LNCaP clone FGC (cell line): ENCODE measurements around the gene ZNF256.

Experiments
- DNase-seq: peaks from one replicate; pipeline ENCODE4 v3.0.0-alpha.2; 2011; ENCODE audit warnings: low read depth
- H3K4me3 ChIP-seq: 2 replicates; pipeline ENCODE4 v1.5.1; 2011; ENCODE audit warnings: mild to moderate bottlenecking, low read depth, low read length, control low read depth
- TF ChIP-seq, protein P1 (sequence below): IDR thresholded peaks from 2 replicates; pipeline ENCODE4 v1.5.1; 2012; ENCODE audit warnings: mild to moderate bottlenecking; ENCODE audit not compliant: control insufficient read depth, insufficient read depth; ENCODE audit errors: extremely low read depth

The ZNF256 gene

DNA sequence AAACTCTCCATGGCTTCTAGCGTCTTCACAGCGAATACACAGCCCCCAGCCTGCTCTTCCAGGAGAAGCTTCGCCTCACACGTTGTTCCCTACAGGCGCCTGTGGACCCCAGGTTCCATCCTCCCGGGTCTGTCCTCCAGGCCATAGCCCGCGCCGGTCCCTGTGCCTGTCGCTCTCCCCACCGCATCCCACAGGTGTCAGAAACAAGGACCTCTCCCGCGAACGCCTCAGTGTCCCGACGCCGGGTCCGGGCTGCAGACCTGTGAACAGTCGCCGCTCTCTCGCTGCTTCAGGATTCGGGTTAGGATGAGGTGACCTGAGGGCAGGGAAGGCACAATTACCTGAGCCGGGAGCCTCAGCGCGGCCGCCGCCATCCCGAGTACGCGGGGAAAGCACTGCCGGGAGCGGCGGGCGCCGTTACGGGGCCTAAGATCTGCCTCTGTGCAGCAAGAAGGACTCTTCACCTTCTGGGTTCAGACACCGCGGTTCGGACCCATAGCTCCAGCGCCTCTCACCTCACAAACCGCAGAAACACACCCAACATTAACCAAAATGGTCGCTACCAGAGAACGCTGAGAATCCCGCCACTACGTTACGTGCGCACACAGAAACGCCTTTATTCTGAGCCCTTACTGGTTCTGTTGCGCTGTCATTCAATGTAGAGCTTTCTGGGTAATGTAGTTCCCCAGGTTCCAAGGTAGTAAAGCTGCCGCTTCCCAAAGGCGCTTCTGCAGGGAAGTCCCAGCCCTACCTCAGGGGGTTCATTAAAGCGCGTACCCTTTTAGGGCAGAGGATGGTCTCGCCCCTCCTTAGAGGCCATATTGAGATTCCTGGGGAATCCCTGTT is 12.5 kb downstream of the ZNF256 start, which contains the start of gene ZNF418:
ZNF418 (minus strand) TSS at position 583 of the 846 bp plus-strand sequence. CDS start 1,580 bp downstream, outside the sequence.
- peak within 1 kb of the TSS; percentile 86 for H3K4me3 ChIP-seq
- DNase-seq: peak; percentile 72
- TF ChIP-seq, protein P1, sequence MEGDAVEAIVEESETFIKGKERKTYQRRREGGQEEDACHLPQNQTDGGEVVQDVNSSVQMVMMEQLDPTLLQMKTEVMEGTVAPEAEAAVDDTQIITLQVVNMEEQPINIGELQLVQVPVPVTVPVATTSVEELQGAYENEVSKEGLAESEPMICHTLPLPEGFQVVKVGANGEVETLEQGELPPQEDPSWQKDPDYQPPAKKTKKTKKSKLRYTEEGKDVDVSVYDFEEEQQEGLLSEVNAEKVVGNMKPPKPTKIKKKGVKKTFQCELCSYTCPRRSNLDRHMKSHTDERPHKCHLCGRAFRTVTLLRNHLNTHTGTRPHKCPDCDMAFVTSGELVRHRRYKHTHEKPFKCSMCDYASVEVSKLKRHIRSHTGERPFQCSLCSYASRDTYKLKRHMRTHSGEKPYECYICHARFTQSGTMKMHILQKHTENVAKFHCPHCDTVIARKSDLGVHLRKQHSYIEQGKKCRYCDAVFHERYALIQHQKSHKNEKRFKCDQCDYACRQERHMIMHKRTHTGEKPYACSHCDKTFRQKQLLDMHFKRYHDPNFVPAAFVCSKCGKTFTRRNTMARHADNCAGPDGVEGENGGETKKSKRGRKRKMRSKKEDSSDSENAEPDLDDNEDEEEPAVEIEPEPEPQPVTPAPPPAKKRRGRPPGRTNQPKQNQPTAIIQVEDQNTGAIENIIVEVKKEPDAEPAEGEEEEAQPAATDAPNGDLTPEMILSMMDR: no peak

DNA sequence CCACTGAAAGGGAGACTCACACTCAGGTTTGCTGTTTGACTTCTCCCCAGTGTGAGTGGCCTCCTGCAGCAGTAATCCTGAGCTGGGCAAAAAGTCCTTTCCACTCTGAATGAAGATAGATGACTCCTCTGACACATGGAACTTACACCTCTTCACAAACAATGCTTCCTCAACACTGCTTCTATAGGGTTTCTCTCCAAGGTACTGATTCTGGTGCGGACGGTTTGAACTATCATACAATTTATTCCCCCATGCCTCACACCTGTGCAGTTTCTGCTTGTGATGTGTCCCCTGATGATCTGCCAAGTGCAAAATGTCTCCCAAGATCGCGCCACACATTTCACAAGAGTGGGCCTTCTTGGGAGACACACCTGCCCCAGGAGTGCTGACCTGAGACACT is 19.9 kb downstream of the ZNF256 start:
- no peak for DNase-seq
- TF ChIP-seq, protein P1: no peak
- no peak overlapping the region for H3K4me3 ChIP-seq

DNA sequence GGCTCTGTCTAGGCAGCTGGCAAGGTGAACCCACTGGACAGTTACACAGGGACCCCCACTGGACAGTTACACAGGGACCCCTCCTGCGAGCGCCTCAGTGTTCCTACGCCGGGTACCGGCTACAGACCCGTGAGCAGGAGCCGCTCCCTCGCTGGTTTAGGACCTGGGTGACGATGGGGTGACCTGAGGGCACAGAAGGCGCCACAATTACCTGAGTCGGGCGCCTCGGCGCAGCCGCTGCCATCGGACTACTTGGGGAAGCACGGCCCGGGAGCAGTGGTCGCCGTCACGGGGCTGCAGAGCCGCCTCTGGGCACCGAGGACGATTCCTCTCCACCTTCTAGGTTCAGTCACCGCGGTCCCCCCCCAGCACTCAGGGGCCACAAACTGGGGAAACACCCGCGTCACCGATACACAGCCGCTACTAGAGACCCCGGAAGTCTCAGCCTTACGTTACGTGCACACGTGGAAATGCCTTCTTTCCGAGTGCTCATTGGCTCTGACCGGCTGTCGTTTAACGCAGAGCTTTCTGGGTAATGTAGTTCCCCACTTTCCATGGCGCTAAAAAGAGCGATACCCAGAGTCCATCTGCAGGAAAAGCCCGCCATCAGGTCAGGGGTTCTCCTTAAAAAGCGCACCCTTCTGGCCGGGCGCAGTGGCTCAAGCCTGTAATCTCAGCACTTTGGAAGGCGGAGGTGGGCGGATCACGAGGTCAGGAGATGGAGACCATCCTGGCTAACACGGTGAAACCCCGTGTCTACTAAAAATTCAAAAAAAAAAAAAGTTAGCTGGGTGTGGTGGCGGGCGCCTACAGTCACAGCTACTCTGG is 31.1 kb downstream of the ZNF256 start, which contains the start of gene ZNF417:
ZNF417 (minus strand) TSS at position 425 of the 828 bp plus-strand sequence; CDS start at position 244, 181 bp downstream.
- peak; percentile 86 for DNase-seq
- peak within 1 kb of the TSS; percentile 71 for H3K4me3 ChIP-seq
- TF ChIP-seq, protein P1: peak; percentile 46

GRCh38 chr19:57914531-57914930 is 33.0 kb downstream of the ZNF256 start:
- TF ChIP-seq, protein P1: no peak

GRCh38 chr19:57907394-57907793 is 40.1 kb downstream of the ZNF256 start:
- H3K4me3 ChIP-seq: no peak overlapping the region
- DNase-seq: no peak
- TF ChIP-seq, protein P1: no peak

More at GRCh38 chr19:57914531-57914930, 33.0 kb downstream of the ZNF256 start:
- H3K4me3 ChIP-seq: no peak overlapping the region
- no peak for DNase-seq

DNA sequence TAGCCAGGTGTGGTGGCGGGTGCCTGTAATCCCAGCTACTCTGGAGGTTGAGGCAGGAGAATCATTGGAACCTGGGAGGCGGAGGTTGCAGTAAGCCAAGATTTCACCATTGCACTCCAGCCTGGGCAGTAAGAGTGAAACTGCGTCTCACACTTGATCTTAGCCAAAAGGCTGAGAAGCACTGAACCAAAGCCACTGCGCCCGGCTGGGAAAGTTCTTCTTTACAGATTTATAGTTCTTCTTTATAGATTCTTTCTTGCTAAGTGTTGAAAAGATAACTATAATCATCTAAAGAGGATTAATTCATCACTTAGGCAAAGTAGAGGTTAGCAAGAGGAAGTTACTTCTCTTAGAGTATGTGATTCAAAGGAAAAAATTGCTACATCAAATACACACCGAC is 42.2 kb downstream of the ZNF256 start:
- TF ChIP-seq, protein P1: no peak
- no peak overlapping the region for H3K4me3 ChIP-seq
- DNase-seq: no peak
